ENCODE data around the gene GNAQ. TPM values are rescaled to one million over a fixed set of nuclear protein-coding genes. Genes with fewer than 3 reads are reported as not detected.

The GNAQ gene
- total RNA-seq, 1 donor: 35.0 TPM

DNA sequence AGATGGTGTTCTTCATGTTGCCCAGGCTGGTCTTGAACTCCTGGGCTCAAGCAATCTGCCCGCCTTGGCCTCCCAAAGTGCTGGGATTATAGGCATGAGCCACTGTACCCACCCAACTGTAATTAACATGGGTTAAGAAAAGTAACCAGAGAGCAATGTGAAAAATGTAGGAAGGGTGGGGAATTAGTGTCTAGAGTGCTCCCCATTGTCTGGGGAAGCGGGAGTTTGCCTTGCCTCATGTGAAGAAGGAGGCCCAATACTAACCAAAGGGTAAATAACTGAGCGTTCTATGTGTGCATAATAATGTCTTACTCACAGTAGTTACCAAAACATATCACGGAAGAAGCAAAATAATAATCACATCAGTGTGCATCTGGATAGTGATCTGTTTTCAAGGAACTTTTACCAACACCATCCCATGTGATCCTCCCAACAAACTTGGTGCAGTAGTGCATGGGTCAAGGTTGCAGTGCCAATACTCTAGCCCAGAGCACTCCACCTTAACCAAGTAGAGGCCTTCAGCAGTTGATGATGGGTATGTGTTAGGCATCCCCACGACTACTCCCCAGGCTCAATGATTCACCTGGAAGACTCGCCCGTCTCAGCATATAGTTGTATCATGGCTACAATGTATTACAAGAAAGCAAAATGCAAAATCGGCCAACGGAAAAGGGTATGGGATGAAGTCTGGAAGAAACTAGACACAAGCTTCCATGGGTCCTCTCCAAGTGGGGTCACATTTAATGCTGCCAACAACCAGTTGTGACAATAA, 26.2 kb downstream of the GNAQ start:
- no peak for DNase-seq (ENCODE audit: low read depth in 2 of 3, low spot score in 2 of 3)

DNA sequence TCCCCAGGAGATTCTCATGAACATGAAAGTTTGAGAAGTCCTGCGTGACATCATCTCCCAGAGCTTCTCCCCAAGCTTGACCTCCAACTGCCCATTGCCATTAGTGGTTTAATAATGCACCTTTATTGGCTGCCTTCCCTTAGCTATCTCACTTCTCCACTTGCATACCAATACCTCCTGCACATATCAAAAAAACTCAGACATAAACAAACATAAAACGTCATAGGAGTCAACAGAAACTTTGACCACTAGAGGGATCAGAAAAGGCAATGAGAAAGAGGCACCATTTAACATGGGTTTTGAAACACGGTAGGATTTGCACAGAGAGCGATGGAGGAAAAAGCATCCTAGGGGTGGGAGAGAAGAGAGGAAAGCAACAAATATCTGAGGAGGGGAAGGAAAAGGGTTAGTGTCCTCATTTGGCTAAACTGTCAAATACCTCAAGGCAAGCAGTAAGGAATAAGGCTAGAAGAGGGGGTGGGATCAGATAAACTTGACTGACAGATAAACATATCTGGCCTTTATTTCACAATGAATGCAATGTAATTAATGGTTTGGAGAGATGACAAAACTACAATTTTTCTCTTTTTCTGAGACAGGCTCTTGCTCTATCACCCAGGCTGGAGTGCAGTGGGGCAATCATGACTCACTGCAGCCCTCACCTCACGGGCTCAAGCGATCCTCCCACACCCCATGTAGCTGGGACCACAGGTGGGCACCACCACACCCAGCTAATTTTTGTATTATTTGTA, 27.0 kb downstream of the GNAQ start:
- DNase-seq (ENCODE audit: low read depth in 2 of 3, low spot score in 2 of 3): peak in 1 of 3 donors; percentile 53

DNA sequence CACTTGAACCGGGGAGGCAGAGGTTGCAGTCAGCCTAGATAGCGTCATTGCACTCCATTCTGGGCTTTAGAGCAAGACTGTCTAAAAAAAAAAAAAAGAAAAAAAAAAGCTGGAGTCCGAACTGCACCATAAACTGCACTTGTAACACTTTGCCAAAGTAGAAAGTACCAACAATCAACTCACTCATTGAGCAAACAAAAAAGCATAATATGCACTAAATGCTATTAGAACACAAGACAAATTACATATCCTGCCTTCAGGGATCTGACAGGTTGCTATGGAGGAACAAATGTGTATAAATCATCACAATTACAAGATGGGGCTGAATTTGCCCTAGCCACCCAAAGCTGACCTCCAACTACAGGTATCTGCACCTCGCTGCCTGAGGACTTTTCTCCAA, 27.9 kb downstream of the GNAQ start:
- DNase-seq (ENCODE audit: low read depth in 2 of 3, low spot score in 2 of 3): no peak

DNA sequence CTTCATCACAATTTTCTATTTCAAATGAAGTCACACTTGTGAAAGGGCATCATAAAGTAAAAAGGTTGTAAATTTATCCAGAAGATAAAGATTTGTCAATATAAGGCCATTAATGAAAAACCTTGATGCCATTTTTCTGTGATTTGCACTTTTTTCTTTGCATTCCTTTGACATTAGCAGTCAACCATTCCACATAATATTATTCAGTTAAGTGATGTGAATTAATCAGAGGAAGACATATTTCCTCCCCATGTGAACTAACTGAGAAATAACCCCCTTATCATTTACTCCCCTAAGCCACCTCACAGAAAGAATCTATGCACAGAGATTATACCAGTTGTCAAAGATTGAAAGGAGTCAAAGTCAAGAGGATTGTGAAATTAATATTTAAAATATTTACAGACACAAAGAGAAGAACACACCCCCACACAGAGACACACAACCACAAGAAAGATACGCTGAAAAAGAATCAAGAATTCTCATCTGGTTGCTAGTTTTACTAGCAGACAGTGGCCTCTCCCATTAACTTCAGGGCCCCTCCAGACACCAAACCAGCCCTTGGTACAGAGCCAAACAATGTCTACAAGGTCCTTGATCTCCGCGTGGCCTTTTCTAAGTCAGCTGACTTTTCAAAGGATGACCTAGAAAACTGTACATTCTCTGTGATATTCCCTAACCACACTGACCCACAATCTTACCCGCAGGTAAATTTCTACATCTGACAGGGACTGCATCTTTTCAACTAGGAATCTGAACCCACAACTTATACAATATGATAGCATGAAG, 29.5 kb downstream of the GNAQ start:
- DNase-seq (ENCODE audit: low read depth in 2 of 3, low spot score in 2 of 3): no peak

DNA sequence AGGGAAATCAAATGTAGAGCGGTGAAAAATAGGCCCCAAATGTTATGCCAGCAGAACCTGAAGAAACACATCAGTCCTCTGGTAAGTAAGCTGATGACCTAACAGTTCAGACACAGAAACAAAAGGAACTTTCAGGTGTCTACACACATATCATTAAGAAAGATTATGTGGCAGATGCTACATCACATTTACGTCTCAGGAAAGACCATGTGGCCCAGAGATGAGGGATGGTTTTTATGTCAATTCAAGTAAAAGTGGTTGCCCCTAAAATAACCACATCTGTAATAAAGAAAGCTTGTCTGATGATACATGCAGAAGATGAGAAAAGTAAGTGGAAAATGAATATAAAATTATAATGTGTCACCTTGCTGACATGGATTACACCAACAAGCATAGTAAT, 31.4 kb downstream of the GNAQ start:
- no peak for DNase-seq (ENCODE audit: low read depth in 2 of 3, low spot score in 2 of 3)

DNA sequence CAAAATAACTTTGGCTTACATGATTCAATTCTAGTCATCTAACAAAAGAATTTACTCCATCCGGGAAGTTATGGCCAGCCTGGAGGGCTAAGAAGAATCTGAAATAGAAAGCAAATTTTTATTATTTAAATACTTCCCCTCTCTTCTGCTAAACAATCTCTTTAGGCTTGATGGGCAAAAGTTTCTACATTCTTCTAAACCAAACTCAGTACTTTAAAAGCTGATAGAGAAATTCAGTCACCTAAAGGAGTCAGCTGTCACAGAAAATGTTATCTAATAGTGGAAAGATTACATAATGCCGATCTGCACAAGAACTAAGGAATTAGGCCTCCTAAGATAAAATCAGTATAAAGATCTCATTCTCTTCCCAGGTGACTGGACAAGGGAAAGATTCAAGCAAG, 32.4 kb downstream of the GNAQ start:
- DNase-seq (ENCODE audit: low read depth in 2 of 3, low spot score in 2 of 3): no peak

DNA sequence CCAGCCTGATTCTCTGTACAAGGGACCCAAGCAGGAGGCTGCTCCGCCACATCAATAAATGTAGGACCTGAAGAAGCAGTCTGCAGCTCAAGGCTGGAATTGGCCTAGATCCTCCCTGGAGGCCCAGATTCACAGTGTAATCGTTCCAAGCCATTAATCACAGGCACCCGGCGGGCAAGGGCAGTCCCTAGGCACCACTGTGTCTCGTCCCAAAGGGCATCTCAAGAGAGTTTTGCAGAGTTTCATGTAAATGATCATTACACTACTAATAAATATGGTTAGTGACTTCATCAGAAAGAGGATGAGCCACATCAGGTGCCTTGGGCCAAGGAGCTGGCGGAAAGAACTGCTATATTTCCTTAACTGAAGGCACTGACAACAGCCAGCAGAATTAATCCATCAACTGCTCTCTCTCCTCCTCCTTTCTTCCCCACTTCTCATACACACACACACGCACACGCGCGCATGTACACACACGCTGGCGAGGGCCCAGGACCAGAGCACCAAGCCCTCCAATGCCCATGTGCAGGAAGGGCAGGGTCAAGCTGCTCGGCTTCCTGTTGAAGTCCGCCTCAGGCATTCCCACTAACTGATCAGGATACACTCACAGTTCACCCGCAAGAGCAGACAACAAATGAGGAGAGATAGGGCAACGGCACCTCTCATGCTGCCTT, 33.9 kb downstream of the GNAQ start:
- DNase-seq (ENCODE audit: low read depth in 2 of 3, low spot score in 2 of 3): no peak

DNA sequence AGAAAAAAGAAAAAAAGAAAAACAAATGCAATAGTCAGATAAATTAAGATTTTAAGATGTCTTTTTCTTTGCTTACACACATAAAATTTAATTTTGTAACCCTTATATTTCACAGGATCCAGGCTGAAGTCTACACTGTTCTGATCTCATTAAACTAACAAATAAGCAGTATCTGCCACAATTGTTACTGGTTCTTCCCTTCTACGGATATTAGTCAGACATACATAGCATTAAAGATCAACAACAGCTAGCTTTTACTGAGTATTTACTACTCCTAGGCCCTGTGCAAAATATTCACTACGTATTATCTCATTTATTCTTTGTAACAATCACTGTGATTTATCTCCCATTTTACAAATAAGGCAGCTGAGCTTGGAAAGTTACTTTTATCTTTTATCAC, 34.9 kb downstream of the GNAQ start:
- DNase-seq (ENCODE audit: low read depth in 2 of 3, low spot score in 2 of 3): no peak

DNA sequence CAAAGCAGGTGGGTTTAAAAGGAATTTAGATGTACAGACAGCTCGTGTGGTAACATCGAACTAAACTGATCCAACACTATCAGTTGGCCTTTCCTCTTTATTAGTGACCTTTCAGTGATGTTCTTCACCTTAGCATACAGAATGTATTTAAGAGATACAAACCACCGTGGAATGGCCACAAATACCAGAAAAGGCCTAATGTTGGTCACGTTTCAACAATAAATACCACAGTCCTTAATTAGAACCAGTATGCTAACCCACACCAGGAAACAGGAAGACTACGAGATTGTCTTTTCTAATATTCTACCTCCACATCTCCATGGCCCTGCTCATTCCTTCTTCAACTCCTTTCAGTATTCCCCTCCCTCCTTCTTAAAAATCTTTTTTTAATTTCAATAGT, 40.4 kb downstream of the GNAQ start:
- DNase-seq (ENCODE audit: low read depth in 2 of 3, low spot score in 2 of 3): no peak

DNA sequence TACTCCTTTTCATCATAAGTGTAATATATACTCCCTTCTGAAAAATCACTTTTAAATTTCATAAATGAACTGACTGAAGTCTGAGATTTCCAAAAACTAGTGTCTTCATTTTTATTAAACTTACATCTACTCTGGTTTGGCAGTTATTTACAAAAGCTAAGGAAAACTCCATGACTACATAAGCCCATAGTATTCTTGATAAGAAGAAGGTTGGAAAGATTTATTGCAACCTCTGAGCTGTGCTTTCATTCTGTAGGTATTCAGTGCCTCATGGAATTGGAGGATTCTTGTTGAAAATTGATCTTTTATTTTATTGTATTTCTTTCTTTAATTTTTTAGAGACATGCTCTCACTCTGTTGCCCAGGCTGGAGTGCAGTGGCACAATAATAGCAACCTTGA, 41.7 kb downstream of the GNAQ start:
- no peak for DNase-seq (ENCODE audit: low read depth in 2 of 3, low spot score in 2 of 3)

DNA sequence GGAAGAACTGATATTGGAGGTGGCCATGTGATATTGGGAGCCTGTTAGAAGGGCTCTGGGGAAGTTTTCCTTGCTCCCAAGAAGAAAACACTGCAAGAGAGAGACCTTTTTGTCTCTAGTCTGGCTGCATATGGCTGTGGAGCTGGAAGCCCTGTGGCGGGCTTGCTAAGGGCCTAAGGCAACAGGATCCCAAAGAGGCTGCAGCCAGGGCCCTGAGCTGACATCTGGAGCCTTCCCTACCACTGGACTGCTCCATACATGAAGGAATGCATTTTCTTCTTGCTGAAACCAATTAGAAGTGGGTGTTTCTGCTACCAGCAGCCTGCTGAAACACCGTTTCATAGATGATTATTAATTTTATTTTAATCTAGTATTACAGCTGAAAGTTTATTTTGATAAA, 42.2 kb downstream of the GNAQ start:
- no peak for DNase-seq (ENCODE audit: low read depth in 2 of 3, low spot score in 2 of 3)

DNA sequence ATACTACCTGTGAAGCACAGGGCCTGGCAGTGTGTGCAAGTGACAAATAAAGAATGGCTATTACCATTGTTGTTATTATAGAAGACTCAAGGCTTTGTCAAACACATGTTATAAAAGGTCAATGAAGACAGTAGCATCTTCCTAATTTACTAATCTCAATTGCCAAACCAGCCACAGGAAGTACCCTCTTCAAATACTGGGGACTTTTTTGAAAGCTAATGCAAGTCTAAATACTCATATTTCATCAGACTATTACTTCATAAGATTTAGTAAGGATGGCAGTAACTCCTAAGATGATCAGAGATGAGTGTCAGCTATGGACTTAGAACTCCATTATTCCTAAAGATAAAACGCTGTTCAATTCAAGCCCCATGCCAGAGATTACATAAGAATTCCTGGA, 43.0 kb downstream of the GNAQ start:
- DNase-seq (ENCODE audit: low read depth in 2 of 3, low spot score in 2 of 3): no peak

DNA sequence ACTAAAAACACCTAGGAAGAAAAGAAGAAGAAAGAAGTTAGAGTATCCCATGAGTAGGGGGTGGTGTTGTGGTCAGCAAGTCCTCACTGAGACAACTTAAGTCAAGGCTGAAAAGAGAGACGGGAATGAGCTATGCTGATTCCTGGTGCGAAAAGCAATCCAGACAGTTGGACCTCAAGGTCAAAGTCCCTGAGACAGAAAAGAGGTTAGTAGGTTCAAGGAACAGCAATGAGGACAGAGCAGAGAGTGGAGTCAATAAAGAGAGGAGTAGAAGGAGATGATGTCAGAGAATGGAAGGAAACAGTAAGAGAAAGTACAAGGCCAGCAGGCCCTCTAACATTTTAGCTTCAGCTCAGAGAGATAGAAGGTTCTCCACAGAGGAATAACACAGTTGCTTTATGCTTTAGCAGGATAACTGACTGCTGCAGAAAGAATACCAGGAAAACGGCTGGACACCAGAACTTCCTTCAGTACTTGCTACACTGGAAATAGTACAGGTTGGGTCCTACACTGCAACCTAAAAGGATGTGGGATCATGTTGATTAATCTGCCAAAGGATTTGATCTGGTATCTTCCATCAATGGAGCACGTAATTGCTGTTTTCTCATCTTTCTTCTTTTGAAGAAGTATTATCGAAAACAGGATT, 43.6 kb downstream of the GNAQ start:
- no peak for DNase-seq (ENCODE audit: low read depth in 2 of 3, low spot score in 2 of 3)

DNA sequence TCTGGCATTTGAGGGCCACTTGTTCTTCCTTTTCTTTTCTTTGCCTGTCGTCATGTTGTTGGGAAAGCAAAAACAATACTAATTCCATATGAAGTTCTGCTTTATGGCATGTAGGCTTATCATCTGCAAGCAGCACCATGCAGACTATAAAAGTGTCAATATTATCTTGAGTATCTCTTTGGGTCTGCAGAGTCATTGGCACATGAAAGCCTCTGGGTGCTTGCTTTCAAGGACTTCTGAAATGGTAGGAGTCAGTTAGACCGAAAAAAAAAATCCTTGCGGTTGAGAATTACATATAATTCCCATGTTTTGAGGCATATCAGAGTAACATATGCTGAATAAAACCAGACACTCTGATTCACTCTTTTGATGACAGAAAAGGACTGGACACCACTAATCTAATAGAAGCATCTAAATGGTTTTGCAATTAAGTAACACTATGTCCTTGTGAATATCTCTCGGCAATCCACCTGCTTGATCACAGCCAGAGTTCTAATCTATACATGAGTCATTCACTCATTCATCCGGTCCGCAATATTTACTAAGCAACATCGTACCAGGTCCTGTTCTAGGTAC, 44.4 kb downstream of the GNAQ start:
- DNase-seq (ENCODE audit: low read depth in 2 of 3, low spot score in 2 of 3): peak in 1 of 3 donors; percentile 66

DNA sequence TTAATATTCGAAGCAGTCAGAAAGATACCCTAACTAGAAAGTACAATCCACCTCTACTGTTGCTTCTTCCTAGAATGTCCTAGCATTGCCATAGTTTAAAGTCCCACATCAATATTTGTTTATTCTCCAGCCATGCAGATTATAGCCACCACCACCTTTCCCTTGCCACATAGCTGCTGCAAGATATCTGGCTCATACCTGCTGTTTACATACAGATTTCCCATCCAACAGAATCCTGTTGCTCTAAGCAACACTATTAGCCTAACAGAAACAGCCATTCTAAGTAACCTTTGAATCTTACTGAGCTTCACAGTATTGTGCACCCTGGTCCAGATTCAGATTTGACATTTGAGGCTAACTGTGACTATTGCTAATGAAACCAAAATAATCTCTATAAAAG, 45.6 kb downstream of the GNAQ start:
- DNase-seq (ENCODE audit: low read depth in 2 of 3, low spot score in 2 of 3): no peak

DNA sequence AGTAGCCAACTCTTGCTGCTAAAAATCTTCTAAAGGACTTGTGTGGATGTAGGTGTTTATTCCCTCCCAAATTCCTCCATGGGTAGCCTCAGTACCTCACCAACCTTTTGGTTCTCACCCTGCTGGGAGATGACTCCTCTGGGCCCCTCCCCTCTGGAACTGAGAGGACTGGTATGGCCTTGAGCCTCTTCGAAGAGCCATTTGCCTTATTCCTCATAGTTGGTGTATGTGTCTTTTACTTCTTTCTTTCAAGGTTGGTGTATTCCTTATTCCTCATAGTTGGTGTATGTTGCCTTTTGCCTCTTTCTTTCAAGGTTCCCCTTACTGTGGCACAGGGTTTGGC, 48.3 kb downstream of the GNAQ start:
- DNase-seq (ENCODE audit: low read depth in 2 of 3, low spot score in 2 of 3): no peak

DNA sequence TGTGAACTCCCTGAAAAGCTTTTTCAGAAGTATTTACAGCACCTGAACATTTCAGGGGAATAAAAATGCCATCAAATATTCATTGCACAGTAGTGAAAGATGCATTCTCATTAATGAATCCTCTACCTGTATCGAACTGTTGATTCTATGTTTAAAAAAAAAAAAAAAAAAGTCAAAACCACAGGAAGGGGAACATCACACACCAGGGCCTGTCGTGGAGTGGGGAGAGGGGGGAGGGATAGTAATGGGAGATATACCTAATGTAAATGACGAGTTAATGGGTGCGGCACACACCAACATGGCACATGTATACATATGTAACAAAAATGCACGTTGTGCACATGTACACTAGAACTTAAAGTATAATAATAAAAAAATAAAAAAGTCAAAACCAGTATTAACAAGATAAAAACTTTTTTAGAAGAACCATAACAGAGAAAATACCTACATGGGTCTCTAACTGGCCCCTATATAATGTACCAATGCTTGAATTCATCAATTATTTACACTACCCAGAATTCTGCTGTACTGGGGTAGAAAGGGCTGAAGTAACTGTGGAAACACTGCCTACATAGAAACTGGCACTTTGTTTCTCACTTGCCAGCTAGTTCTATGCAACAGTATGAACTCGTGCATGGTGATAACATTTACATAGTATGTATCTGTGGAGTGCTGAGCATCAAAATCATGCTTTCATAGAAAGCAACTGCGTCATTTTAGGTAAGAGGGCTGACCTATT, 48.9 kb downstream of the GNAQ start:
- no peak for DNase-seq (ENCODE audit: low read depth in 2 of 3, low spot score in 2 of 3)

DNA sequence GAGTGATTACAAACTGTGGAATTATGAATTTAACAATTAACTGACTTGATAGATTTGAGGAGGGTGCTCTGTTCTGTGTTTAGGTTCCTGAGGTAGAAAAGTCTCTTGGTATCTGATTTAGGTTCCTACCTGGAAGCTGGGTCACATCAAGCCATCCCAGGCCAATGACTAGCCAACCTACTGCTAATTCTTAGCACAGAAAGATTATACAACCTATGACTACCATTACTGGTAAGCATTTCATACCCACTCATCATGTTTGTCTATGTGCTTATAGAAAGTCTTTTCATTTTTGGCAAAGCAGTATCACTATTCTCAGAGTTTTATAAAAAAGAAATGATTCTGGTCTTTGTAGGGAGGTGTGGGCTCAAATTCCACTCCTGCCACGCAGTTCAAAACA, 49.7 kb downstream of the GNAQ start:
- no peak for DNase-seq (ENCODE audit: low read depth in 2 of 3, low spot score in 2 of 3)

DNA sequence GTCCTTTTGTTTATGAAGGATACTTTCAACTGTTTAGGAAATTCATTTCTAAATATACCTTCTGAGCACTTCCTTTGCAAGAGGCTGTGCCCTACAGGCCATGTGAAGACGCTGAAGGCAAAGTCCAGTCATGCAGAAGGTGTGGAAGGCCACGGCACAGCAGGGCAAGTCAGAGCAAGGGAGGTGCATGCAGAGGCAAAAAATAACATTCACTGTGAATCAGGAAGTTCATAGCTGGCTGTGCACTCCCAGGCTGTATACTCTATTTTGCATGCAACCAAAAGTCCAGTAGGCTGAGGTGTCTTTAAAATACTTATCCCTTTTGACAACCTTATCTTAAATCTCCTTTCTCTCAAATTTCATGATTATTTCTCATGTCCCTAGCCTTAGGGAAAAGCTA, 50.3 kb downstream of the GNAQ start:
- peak in 1 of 3 donors; percentile 34 for DNase-seq (ENCODE audit: low read depth in 2 of 3, low spot score in 2 of 3)

DNA sequence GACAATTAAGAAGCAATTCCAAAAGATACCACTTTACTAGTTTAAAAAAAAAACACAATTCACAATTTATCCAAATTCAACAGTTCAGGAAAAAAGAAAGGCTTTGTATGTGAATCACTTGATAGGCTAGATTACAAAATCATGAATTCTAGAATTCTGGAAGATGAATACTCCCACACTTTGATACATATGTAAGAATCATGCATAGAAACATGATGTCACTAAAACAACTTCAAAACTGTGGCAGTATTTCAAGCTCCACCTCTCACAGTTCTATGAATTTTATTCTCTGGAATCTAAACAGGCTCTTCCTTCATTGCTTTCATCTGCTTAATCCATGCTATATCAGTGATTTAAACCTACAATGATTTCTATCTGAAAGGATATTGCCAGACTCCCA, 51.0 kb downstream of the GNAQ start:
- no peak for DNase-seq (ENCODE audit: low read depth in 2 of 3, low spot score in 2 of 3)

Measured in hematopoietic multipotent progenitor cell (in vitro differentiated cells).